ELF-1 (cell line): ENCODE measurements around the gene PFKP.
"Not testable (repeated sequence)": the region's sequence is repeated elsewhere in the genome, so short reads cannot be mapped to it uniquely, and the experiment has no call there.

Experiments
- DNase-seq: peaks from one replicate; pipeline ENCODE4 v3.0.0-alpha.2; 2016; ENCODE audit warnings: low read depth, low spot score

PFKP gene

GRCh38 chr10:3098689-3099088 is 31.3 kb downstream of the PFKP start:
- no peak for DNase-seq

GRCh38 chr10:3099291-3100092 is 32.1 kb downstream of the PFKP start:
- no peak for DNase-seq

- no peak for DNase-seq
Measured at GRCh38 chr10:3100093-3100792, 32.9 kb downstream of the PFKP start.

- DNase-seq: no peak
Measured at GRCh38 chr10:3100856-3101640, 33.7 kb downstream of the PFKP start.

- DNase-seq: no peak
Measured at GRCh38 chr10:3102720-3103427, 35.5 kb downstream of the PFKP start.

- DNase-seq: no peak
Measured at GRCh38 chr10:3103646-3104045, 36.3 kb downstream of the PFKP start.

- DNase-seq: no peak
Measured at GRCh38 chr10:3104251-3104918, 37.0 kb downstream of the PFKP start.

- no peak for DNase-seq
Measured at GRCh38 chr10:3105166-3105565, 37.8 kb downstream of the PFKP start.

- DNase-seq: no peak
Measured at GRCh38 chr10:3105905-3106304, 38.6 kb downstream of the PFKP start.

- not testable (repeated sequence) for DNase-seq
Measured at GRCh38 chr10:3106328-3106727, 39.0 kb downstream of the PFKP start.

- no peak for DNase-seq
Measured at GRCh38 chr10:3106928-3107425, 39.6 kb downstream of the PFKP start.

- DNase-seq: no peak
Measured at GRCh38 chr10:3107426-3107961, 40.1 kb downstream of the PFKP start.

GRCh38 chr10:3108033-3108432 is 40.7 kb downstream of the PFKP start:
- DNase-seq: no peak

- DNase-seq: no peak
Measured at GRCh38 chr10:3108575-3109105, 41.3 kb downstream of the PFKP start.

- no peak for DNase-seq
Measured at GRCh38 chr10:3109196-3109595, 41.8 kb downstream of the PFKP start.

GRCh38 chr10:3109633-3110032 is 42.3 kb downstream of the PFKP start:
- no peak for DNase-seq

GRCh38 chr10:3110782-3111620 is 43.7 kb downstream of the PFKP start:
- DNase-seq: no peak

- DNase-seq: no peak
Measured at GRCh38 chr10:3111621-3112163, 44.3 kb downstream of the PFKP start.

GRCh38 chr10:3113343-3113720 is 46.0 kb downstream of the PFKP start:
- no peak for DNase-seq
